GM21825 (cell line): ENCODE results near the gene PSPC1.
"Not testable (repeated sequence)": the region's sequence is repeated elsewhere in the genome, so short reads cannot be mapped to it uniquely, and the experiment has no call there.

Experiments used
- ATAC-seq: cut with Tn5 transposase; IDR thresholded peaks from one replicate; pipeline ENCODE4 v1.9.1; 2021; ENCODE audit warnings: mild to moderate bottlenecking, moderate library complexity; ENCODE audit not compliant: unreplicated experiment

PSPC1 gene

GRCh38 chr13:19782727-19783682 is at the start of gene PSPC1:
PSPC1 (minus strand) TSS chr13:19782945; CDS start chr13:19782757, 188 bp downstream.
- peak; percentile 90 for ATAC-seq

DNA sequence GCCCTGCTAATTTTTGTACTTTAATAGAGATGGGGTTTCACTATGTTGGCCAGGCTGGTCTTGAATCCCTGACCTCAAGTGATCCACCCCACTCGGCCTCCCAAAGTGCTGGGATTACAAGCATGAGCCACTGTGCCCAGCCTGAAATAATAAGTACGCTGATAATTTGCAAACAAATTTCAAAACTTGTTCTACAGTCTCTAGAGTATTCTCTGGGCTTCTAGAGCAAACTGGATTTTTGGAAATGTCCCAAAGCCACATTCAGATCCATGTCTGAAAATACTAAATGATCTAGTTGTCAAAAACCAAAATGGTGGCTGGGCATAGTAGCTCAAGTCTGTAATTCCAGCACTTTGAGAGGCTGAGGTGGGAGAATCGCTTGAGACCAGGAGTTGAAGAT is 39.9 kb upstream of the PSPC1 start:
- ATAC-seq: no peak

DNA sequence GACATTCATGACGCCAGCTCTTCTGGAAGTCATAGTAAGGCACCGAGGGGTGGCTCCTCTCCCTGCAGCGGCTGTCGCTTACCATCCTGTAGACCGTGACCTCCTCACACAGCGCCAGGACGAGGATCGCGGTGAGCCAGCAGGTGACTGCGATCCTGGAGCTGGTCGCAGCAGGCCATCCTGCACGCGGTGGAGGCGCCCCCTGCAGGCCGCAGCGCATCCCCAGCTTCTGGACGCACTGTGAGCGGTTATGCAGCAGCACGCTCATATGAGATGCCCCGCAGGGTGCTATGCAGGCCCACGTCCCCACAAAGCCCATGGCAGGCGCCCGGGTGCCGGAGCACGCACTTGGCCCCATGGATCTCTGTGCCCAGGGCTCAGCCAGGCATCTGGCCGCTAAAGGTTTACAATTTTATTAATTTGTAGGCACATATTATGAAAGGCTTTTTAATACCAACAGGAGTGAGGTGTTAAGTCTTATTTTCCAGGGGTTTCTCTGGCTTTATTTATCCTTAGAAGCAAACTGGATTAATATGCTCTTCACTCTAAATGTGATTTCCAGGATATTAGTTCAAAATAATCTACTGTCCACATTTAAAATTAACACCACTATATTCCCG is 35.6 kb upstream of the PSPC1 start:
- no peak for ATAC-seq

DNA sequence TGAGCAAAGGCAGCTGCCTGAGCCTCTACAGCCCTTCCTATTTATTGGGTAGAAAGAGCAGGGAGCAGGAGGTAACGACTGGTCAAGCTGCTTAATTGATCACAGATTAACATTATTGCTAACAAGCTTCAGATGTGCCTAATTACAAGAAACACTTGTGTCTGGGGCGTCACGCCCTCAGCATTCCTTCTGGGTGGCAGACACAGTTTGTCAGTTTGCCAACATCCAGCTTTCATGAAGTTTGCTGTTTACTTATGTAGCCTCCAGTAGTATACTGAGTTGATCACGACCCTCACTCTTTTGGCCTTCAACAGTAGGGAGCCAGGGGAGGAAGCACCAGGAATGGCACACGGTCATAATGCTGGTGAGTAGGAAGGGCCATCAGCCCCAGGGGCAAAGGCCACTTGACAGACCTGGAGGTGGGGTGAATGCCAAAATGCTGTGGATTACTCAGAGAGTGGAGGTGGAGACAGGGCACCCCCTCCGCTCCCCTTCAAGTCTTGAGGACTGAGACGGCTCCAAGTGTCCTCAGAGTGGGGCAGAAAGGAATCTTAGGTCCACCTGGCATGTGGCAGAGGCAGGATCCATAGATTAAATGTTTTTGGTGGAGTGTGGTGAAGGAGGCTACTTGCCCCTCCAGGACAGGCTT is 34.9 kb upstream of the PSPC1 start:
- no peak for ATAC-seq

- ATAC-seq: no peak
Observed at GRCh38 chr13:19817106-19817505, 34.4 kb upstream of the PSPC1 start.

DNA sequence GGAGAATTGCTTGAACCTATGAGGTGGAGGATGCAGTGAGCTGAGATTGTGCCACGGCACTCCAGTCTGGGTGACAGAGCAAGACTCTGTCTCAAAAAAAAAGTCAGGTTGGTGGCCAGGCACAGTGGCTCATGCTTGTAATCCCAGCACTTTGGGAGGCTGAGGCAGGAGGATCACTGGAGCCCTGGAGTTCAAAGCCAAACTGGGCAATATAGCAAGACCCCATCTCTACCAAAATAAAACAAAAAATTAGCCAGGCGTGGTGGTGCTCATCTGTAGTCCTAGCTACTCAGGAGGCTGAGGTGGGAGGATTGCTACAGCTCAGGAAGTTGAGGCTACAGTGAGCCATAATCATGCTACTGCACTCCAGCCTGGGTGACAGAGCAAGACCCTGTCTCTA is 33.1 kb upstream of the PSPC1 start:
- not testable (repeated sequence) for ATAC-seq

DNA sequence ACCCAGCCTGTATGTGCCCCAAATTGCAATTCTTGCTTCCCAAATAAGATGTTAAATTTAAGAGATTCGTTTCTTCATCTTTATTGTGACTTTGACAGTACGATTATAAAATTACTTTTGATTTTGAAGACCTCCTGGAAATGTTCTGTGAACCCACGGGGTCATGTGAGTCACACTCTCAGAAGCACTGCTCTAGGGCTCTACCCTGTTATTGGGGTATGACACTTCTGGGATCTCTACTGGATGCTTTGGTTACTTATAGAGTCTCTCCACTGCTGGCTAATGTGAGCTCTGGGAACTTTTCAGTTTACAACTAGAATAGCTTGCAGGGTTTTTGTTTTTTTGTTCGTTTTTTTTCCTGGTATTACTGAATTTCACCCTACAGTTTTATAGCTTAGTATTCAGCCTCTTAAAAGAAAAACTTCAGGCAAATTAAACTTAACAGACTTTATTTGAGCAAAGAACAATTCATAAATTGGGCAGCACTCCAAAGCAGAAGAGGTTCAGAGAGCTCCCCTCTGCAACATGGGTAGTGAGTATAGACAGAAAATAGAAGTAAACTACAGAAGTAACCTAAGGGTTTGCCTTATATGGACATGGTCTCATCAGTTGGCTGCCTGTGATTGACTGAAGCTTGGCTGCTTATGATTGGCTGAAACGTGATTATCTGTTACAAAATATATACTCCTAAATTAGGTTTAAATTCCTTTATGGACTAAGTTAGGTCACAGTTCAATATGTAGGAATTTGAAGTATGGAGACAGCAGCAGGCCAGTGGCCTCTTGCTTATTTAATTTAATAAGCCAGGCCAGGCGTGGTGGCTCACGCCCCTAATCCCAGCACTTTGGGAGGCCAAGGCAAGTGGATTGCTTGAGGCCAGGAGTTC is 28.5 kb upstream of the PSPC1 start:
- ATAC-seq: no peak

DNA sequence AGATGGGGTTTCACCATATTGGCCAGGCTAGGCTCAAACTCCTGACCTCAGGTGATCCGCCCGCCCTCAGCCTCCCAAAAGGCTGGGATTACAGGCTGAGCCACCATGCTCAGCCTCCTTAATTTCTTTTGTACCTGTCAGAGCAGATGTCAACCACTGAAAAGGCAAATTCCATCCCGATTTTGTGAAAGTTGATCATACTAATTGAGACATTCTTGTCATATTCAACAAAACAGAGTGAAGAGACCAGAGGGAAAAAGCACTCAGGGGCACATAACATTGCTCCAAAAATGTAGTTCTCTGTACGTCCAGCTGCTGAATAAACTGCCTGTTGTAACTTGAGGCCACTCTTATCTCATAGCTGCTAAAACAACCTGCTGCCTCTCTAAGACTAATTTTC is 27.4 kb upstream of the PSPC1 start:
- ATAC-seq: no peak

GRCh38 chr13:19805765-19806164 is 23.0 kb upstream of the PSPC1 start:
- no peak for ATAC-seq

- ATAC-seq: no peak
Observed at GRCh38 chr13:19795956-19796355, 13.2 kb upstream of the PSPC1 start.

DNA sequence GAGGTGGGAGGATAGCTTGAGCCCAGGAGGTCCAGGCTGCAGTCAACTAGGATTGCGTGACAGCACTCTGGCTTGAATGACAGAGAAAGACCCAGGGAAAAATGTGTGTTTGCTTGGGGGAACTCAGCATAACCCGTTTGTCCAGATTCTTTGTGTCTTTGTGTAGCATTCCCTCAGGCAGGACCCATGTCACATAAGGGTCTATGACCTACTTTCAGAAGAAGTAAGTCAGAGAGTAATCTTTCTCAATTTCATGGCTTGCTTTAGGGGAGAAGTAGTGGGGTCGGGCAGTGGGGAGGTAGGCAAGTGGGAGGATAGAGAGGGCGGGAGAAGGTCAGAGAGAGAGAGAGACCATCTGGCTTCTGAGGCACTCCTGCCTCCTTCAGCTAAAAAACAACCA is 11.9 kb upstream of the PSPC1 start:
- no peak for ATAC-seq

- ATAC-seq: no peak
Observed at GRCh38 chr13:19791953-19792537, 9.3 kb upstream of the PSPC1 start.

DNA sequence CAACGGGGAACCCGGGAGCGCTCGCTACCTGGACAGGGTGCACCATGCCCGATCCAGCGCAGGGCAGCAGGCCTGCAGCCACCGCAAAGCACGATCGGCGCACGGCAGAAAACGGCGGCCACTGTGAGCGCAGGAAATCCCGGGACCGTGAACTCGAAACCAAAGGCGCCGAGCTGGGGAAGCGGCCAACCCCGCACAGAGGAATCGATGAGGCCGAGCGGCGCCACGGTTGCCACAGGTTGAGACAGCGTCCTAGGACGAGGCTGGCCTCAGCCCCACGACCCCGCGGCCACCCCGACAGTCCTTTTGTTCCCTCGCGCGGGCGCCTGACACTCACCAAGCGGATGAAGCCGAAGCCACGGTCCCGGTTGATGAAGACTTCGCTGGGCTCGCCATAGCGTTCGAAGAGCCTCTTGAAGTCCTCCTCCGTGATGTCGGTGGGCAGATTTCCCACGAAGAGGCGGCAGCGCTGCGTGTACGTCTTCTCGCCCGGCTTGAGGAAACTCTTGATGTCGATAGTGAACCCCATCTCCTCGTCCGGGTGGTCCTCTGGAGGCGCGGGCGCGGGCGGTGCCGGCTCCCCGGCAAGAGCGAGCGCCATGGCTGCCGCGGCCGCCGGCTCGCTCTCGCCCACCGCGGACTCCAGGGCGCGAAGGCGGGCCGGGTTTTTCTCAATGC is 557 bp downstream of the PSPC1 start:
- ATAC-seq: peak; percentile 45

GRCh38 chr13:19781526-19781925 is 1.2 kb downstream of the PSPC1 start:
- ATAC-seq: no peak

DNA sequence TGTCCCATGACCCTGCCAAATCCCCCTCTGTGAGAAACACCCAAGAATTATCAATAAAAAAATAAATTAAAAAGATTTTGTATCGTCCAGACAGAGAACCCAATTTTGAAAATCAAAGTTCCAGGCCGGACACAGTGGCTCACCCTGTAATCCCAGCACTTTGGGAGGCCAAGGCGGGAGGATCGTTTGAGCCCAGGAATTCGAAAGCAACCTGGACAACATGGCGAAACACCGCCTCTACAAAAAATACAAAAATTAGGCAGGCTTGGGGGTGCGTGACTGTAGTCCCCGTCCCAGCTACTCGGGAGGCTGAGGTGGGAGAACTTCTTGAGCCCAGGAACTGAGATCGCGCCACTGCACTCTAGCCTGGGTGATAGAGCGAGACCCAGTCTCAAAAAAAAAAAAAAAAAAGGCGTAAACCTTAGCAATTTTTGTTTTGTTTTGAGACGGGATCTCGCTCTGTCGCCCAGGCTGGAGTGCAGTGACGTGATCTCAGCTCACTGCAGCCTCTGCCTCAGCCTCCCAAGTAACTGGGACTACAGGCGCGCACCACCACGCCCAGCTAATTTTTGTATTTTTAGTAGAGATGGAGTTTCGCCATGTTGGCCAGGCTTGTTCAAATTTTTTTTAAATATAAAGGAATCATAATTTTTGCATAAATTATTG is 1.9 kb downstream of the PSPC1 start:
- not testable (repeated sequence) for ATAC-seq

- no peak for ATAC-seq
Observed at GRCh38 chr13:19772306-19772705, 10.4 kb downstream of the PSPC1 start.

- ATAC-seq: no peak
Observed at GRCh38 chr13:19769854-19770253, 12.9 kb downstream of the PSPC1 start.

- no peak for ATAC-seq
Observed at GRCh38 chr13:19767966-19768365, 14.8 kb downstream of the PSPC1 start.

- no peak for ATAC-seq
Observed at GRCh38 chr13:19766591-19766990, 16.2 kb downstream of the PSPC1 start.
